ENCODE results near the gene LRIT2. TPM values are rescaled to one million over a fixed set of nuclear protein-coding genes. Genes with fewer than 3 reads are reported as not detected.

The LRIT2 gene
- total RNA-seq, 3 donors from 2014 or later, result not detected

DNA sequence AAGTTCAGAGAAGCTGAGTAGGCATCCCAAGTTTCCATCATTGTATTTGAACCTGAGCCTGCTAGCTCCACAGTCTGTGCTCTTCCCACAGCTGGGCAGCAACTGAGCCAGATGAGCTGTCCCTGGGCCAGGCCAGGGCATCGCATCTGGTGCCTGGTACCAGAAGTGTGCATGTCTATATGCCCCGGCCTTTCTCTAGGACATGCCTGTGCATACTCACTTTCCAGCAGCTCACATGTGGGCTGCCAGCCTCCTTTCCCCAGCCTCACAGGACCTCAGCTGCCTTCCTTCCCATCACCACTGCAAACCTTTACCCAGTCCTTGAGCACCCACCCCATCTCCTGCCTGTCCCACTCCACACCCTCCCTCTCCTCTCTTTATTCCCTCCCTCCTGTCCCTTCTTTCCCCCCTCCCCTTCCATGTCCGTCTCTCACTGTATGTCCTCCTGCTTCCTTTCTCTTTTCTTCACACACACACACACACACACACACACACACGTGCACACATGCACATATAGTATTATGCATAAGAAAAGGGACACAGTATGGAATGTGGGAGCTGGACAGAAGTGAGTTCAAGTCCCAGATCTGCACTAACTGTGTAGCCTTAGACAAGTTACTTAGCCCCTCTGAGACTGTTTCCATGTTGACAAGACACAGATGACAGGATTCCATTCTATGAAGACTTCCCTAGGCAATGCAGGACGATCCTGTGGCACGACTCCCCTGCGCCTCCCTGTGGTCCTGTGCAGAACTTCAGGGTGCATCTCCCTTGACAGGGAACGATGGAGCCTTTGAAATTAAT lies 20.1 kb downstream of the LRIT2 start:
- ATAC-seq (peak; percentile 67 to 84), DNase-seq (peak; percentile 56)
- Mint-ChIP-seq H3K9me3 (no peaks in the 10 kb centered on the region), H3K4me1 (ENCODE audit: low read depth) (no peaks in the 10 kb centered on the region), H3K36me3 (ENCODE audit: insufficient read depth) (no peaks in the 10 kb centered on the region), H3K4me3 (no peak overlapping the region), H3K27me3 (ENCODE audit: low read depth) (peaks cover 15% of the 10 kb centered on the region)

DNA sequence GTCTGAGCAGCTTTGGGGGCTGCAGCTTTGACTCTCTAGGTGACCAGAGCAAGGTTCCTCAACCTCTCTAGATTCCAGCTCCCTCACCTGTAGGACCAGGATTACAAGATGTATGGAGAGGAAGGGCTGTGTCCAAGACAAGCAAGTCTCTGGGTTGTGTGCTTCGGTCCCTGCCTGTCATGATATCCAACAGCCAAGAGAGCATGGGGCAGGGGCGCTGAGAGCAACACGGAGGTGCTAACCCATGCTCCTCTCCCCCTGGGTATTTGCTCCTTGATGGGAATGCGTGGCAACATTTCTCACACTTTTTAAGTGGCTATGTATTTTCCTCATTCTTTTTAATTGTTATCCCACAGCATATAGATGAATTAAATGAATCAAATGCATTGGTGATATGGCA lies 20.7 kb downstream of the LRIT2 start:
- Mint-ChIP-seq H3K4me1 (ENCODE audit: low read depth) (no peaks in the 10 kb centered on the region), H3K4me3 (no peak overlapping the region), H3K9me3 (no peaks in the 10 kb centered on the region), H3K36me3 (ENCODE audit: insufficient read depth) (no peaks in the 10 kb centered on the region), H3K27me3 (ENCODE audit: low read depth) (peaks cover 15% of the 10 kb centered on the region)
- ATAC-seq, result no peak
- DNase-seq, result no peak

DNA sequence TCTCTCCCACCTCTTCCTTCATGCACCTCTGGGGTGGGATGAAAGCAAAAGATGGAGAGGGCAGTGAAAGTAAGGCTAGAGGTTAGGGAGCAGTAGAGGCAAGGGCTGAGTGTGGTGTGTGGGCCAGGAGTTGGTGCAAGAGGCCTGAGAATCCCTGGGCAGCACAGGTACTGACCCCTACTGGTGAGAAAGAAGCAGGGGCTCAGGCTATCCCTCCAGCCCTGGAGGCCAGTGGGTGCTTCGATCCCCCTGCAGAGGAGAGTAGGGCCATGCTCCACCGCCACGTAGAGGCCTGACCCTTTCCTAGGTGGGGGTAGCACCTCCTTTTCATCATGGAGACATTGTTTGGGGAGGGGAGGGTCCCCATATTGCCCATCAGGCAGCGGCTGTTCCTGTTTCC lies 21.2 kb downstream of the LRIT2 start:
- no peaks in the 10 kb centered on the region for H3K4me1 Mint-ChIP-seq (ENCODE audit: low read depth)
- no peak for DNase-seq
- no peaks in the 10 kb centered on the region for H3K36me3 Mint-ChIP-seq (ENCODE audit: insufficient read depth)
- H3K4me3 Mint-ChIP-seq, result no peak overlapping the region
- H3K9me3 Mint-ChIP-seq, result no peaks in the 10 kb centered on the region
- peaks cover 15% of the 10 kb centered on the region for H3K27me3 Mint-ChIP-seq (ENCODE audit: low read depth)
- no peak for ATAC-seq

DNA sequence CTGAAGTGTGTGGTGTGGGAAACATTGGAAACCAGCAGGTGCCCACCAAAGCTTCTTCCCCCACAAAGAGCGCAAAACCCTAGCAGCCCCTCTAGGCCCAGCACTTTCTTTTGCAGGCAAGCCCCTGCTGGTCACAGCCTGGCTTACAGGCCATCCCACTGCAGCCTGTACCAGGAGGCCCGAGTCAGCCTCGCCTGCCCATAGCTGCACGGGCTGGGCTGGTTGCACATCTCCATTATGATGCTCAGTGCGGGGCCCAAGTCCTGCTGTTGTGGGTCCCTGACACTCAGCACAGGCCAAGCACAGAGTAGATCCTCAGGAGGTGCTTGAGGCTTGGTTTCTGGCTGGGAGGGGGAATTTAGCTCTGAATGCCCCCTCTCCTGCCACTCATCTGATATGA lies 23.0 kb downstream of the LRIT2 start:
- H3K4me3 Mint-ChIP-seq, result no peak overlapping the region
- ATAC-seq, result no peak
- peaks cover 11% of the 10 kb centered on the region for H3K27me3 Mint-ChIP-seq (ENCODE audit: low read depth)
- H3K9me3 Mint-ChIP-seq, result no peaks in the 10 kb centered on the region
- DNase-seq, result no peak
- no peaks in the 10 kb centered on the region for H3K36me3 Mint-ChIP-seq (ENCODE audit: insufficient read depth)
- no peaks in the 10 kb centered on the region for H3K4me1 Mint-ChIP-seq (ENCODE audit: low read depth)

GRCh38 chr10:84201682-84202081 lies 23.7 kb downstream of the LRIT2 start:
- Mint-ChIP-seq H3K4me3 (no peak overlapping the region), H3K4me1 (ENCODE audit: low read depth) (no peaks in the 10 kb centered on the region), H3K27me3 (ENCODE audit: low read depth) (peaks cover 9% of the 10 kb centered on the region), H3K36me3 (ENCODE audit: insufficient read depth) (no peaks in the 10 kb centered on the region), H3K9me3 (no peaks in the 10 kb centered on the region)
- no peak for ATAC-seq
- no peak for DNase-seq

GRCh38 chr10:84201244-84201606 lies 24.1 kb downstream of the LRIT2 start:
- ATAC-seq, result no peak
- Mint-ChIP-seq H3K27me3 (ENCODE audit: low read depth) (peaks cover 13% of the 10 kb centered on the region), H3K4me1 (ENCODE audit: low read depth) (peaks cover 1% of the 10 kb centered on the region), H3K36me3 (ENCODE audit: insufficient read depth) (no peaks in the 10 kb centered on the region), H3K4me3 (no peak overlapping the region), H3K9me3 (no peaks in the 10 kb centered on the region)
- DNase-seq, result no peak

DNA sequence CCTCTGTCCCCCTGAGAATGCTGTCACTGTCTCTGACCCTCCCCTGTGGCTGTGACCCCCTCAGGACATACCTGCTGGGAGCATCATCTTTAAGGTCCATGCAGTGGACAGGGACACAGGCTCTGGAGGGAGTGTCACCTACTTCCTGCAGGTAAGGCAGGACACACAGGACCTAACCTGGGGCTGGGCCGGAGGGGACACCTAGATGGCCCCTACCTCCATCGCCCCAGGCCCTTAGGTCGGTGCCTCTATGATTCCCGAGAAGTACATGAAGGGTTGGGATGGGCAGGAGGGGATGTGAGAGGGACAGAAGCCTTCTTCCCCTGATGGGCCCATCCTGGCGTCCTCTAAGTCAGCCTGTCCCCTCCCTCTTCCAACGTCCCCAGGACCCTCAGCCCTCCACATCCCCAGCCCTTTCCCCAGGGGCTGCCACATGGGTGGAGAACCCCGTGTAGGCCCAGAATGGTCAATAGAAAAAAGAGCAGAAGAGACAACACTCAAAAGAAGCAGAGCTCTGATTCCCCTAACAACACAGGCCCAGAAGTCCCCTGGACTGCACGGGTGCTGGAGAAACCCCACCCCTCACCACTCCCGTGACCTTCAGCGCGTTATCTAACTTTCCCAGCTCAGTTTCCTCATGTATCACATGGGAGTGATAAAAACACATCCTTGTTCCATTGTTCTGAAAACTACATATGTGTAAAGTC lies 24.7 kb downstream of the LRIT2 start:
- H3K36me3 Mint-ChIP-seq (ENCODE audit: insufficient read depth), result no peaks in the 10 kb centered on the region
- no peaks in the 10 kb centered on the region for H3K9me3 Mint-ChIP-seq
- peaks cover 3% of the 10 kb centered on the region for H3K4me1 Mint-ChIP-seq (ENCODE audit: low read depth)
- H3K27me3 Mint-ChIP-seq (ENCODE audit: low read depth), result peaks cover 19% of the 10 kb centered on the region
- no peak for DNase-seq
- no peak for ATAC-seq
- H3K4me3 Mint-ChIP-seq, result no peak overlapping the region

GRCh38 chr10:84198206-84198915 lies 27.0 kb downstream of the LRIT2 start:
- no peak overlapping the region for H3K4me3 Mint-ChIP-seq
- peaks cover 33% of the 10 kb centered on the region for H3K27me3 Mint-ChIP-seq (ENCODE audit: low read depth)
- ATAC-seq, result no peak
- H3K36me3 Mint-ChIP-seq (ENCODE audit: insufficient read depth), result no peaks in the 10 kb centered on the region
- no peaks in the 10 kb centered on the region for H3K9me3 Mint-ChIP-seq
- DNase-seq, result no peak
- peaks cover 8% of the 10 kb centered on the region for H3K4me1 Mint-ChIP-seq (ENCODE audit: low read depth)

GRCh38 chr10:84197643-84198042 lies 27.7 kb downstream of the LRIT2 start:
- Mint-ChIP-seq H3K4me3 (no peak overlapping the region), H3K27me3 (ENCODE audit: low read depth) (peaks cover 34% of the 10 kb centered on the region), H3K9me3 (no peaks in the 10 kb centered on the region), H3K4me1 (ENCODE audit: low read depth) (peaks cover 8% of the 10 kb centered on the region), H3K36me3 (ENCODE audit: insufficient read depth) (no peaks in the 10 kb centered on the region)
- ATAC-seq (no peak), DNase-seq (no peak)

GRCh38 chr10:84196941-84197340 lies 28.4 kb downstream of the LRIT2 start:
- Mint-ChIP-seq H3K4me1 (ENCODE audit: low read depth) (peaks cover 8% of the 10 kb centered on the region), H3K9me3 (no peaks in the 10 kb centered on the region), H3K4me3 (no peak overlapping the region), H3K36me3 (ENCODE audit: insufficient read depth) (no peaks in the 10 kb centered on the region), H3K27me3 (ENCODE audit: low read depth) (peaks cover 34% of the 10 kb centered on the region)
- ATAC-seq (no peak), DNase-seq (no peak)

GRCh38 chr10:84196083-84196482 lies 29.3 kb downstream of the LRIT2 start:
- no peak for ATAC-seq
- no peak for DNase-seq
- Mint-ChIP-seq H3K27me3 (ENCODE audit: low read depth) (peaks cover 34% of the 10 kb centered on the region), H3K9me3 (no peaks in the 10 kb centered on the region), H3K36me3 (ENCODE audit: insufficient read depth) (no peaks in the 10 kb centered on the region), H3K4me3 (no peak overlapping the region), H3K4me1 (ENCODE audit: low read depth) (peaks cover 13% of the 10 kb centered on the region)

DNA sequence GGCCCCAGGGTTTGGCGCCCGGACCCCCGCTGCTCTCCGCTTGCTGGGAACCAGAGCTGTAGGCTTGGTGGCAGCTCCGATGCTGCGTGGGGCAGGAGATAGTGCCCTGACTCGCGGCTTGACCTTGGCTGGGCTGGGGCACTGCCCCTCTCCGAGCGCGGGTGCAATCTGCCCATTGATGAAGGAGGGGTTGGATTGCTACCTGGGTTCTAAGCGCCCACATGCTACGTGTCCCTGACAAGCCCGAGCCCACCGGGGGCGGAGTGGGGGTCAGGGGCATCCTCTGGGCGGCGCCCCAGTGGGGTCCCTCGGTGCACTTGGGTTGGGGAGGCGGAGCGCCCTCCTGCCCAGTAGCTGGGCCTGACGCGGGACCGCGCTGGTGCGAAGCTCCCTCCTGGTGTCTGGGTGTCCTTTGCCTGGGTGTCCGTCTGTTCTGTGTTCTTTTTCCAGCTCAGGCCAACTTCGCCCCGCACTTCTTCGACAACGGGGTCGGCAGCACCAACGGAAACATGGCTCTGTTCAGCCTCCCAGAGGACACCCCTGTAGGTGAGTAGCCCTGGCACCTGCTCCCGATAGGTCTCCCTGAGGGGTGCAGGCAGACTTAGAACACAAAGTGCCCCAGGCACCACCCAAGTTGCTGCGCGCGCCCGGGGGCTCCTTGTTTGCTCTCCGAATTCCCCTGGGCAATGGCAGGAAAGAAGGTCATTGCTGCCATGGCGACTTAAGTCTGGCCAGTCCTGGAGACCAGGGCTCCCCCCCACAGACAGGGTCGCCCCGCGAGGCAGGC lies 30.1 kb downstream of the LRIT2 start:
- peaks cover 34% of the 10 kb centered on the region for H3K27me3 Mint-ChIP-seq (ENCODE audit: low read depth)
- H3K36me3 Mint-ChIP-seq (ENCODE audit: insufficient read depth), result no peaks in the 10 kb centered on the region
- peaks cover 20% of the 10 kb centered on the region for H3K4me1 Mint-ChIP-seq (ENCODE audit: low read depth)
- H3K4me3 Mint-ChIP-seq, result peak overlapping the region; percentile 56
- DNase-seq (no peak), ATAC-seq (peak in 1 of 2 donors; percentile 23)
- H3K9me3 Mint-ChIP-seq, result no peaks in the 10 kb centered on the region

- H3K27me3 Mint-ChIP-seq (ENCODE audit: low read depth), result peaks cover 34% of the 10 kb centered on the region
- peaks cover 20% of the 10 kb centered on the region for H3K4me1 Mint-ChIP-seq (ENCODE audit: low read depth)
- peak; percentile 23 for DNase-seq
- peak within 1 kb of the TSS; percentile 56 for H3K4me3 Mint-ChIP-seq
- peak; percentile 81 to 85 for ATAC-seq
- H3K36me3 Mint-ChIP-seq (ENCODE audit: insufficient read depth), result no peaks in the 10 kb centered on the region
- no peaks in the 10 kb centered on the region for H3K9me3 Mint-ChIP-seq
Measured at GRCh38 chr10:84194424-84195043, 30.8 kb downstream of the LRIT2 start, which contains the start of gene CDHR1. CDHR1 (plus strand) TSS chr10:84194537; CDS start chr10:84194761, 224 bp downstream.

Data from activated T-cell treated with anti-CD3 and anti-CD28 coated beads, Interleukin-2, amount 50 U/mL, for 4 hours (primary cell).